ENCODE measurements around the gene ROMO1. TPM values are rescaled to one million over a fixed set of nuclear protein-coding genes. Genes with fewer than 3 reads are reported as not detected.
"Not testable (repeated sequence)": the region's sequence is repeated elsewhere in the genome, so short reads cannot be mapped to it uniquely, and the experiment has no call there.

ROMO1 gene
- total and polyA plus RNA-seq, 7 donors: 133 to 379 (median 172) TPM

GRCh38 chr20:35709259-35709658, 10.1 kb downstream of the ROMO1 start:
- DNase-seq (no peak), ATAC-seq (no peak)
- Histone ChIP-seq H3K4me1 (peaks cover 29% of the 10 kb centered on the region), H3K4me3 (no peak overlapping the region), H3K27ac (peak overlapping the region; percentile 26), H3K9me3 (no peaks in the 10 kb centered on the region), H3K36me3 (ENCODE audit: insufficient read depth in 1 of 2, low read depth in 1 of 2) (peaks cover 4 to 100% of the 10 kb centered on the region in 2 donors), H3K27me3 (ENCODE audit: insufficient read depth in 3 of 3, low read length in 2 of 3) (no peaks in the 10 kb centered on the region)
- 78 to 94% (median 84%) methylated on average over 1 of the region's 1 CpG for WGBS, 3 donors
- TF ChIP-seq, protein P1, sequence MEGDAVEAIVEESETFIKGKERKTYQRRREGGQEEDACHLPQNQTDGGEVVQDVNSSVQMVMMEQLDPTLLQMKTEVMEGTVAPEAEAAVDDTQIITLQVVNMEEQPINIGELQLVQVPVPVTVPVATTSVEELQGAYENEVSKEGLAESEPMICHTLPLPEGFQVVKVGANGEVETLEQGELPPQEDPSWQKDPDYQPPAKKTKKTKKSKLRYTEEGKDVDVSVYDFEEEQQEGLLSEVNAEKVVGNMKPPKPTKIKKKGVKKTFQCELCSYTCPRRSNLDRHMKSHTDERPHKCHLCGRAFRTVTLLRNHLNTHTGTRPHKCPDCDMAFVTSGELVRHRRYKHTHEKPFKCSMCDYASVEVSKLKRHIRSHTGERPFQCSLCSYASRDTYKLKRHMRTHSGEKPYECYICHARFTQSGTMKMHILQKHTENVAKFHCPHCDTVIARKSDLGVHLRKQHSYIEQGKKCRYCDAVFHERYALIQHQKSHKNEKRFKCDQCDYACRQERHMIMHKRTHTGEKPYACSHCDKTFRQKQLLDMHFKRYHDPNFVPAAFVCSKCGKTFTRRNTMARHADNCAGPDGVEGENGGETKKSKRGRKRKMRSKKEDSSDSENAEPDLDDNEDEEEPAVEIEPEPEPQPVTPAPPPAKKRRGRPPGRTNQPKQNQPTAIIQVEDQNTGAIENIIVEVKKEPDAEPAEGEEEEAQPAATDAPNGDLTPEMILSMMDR (IDR thresholded peaks at IDR 0.05): no peak
- intact Hi-C loops (cut with DNase I): no loop called here

DNA sequence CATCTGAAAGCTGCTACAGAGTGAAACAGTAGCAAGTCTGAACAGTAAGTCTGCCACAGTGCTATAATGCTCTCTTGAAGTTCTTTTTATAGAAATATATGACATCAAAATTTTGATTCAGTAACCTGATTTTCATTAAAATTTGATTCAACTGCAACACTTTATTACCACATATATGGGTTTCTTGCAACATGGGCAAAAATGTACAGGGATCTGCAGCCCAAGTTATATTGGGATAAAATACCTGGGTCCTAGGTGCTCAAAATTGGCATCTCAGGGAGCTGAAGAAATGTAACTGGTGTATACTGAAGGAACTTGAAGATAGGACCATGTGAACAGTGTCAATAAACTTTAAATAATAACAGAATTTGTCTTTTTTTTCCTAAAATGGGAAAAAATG, 10.8 kb downstream of the ROMO1 start:
- Histone ChIP-seq H3K27me3 (ENCODE audit: insufficient read depth in 3 of 3, low read length in 2 of 3) (no peaks in the 10 kb centered on the region), H3K27ac (no peak overlapping the region), H3K36me3 (ENCODE audit: insufficient read depth in 1 of 2, low read depth in 1 of 2) (peaks cover 4 to 100% of the 10 kb centered on the region in 2 donors), H3K9me3 (no peaks in the 10 kb centered on the region), H3K4me1 (peaks cover 33% of the 10 kb centered on the region), H3K4me3 (no peak overlapping the region)
- ATAC-seq (no peak), DNase-seq (no peak)
- intact Hi-C loops (cut with DNase I): loop anchor here in 1 of 2 donors (10.0 kb wide), 1 partner anchor 55 kb away; no protein-coding TSS in a partner anchor
- TF ChIP-seq, protein P1 (IDR thresholded peaks at IDR 0.05): no peak

- ATAC-seq (no peak), DNase-seq (no peak)
- peaks cover 6 to 100% of the 10 kb centered on the region in 2 donors for H3K36me3 ChIP-seq (ENCODE audit: insufficient read depth in 1 of 2, low read depth in 1 of 2)
- TF ChIP-seq, protein P1 (IDR thresholded peaks at IDR 0.05): no peak
- intact Hi-C loops (cut with DNase I): loop anchor here in 1 of 2 donors (10.0 kb wide), 1 partner anchor 56 kb away; no protein-coding TSS in a partner anchor
- no peaks in the 10 kb centered on the region for H3K9me3 ChIP-seq
- peaks cover 43% of the 10 kb centered on the region for H3K4me1 ChIP-seq
- 38 to 64% (median 42%) methylated on average over 6 of the region's 6 CpGs for WGBS, 3 donors
- no peaks in the 10 kb centered on the region for H3K27me3 ChIP-seq (ENCODE audit: insufficient read depth in 3 of 3, low read length in 2 of 3)
- peak overlapping the region; percentile 28 for H3K27ac ChIP-seq
- no peak overlapping the region for H3K4me3 ChIP-seq
Observed at GRCh38 chr20:35710884-35711587, 11.8 kb downstream of the ROMO1 start.

- peaks cover 11 to 100% of the 10 kb centered on the region in 2 donors for H3K36me3 ChIP-seq (ENCODE audit: insufficient read depth in 1 of 2, low read depth in 1 of 2)
- DNase-seq (no peak), ATAC-seq (no peak)
- H3K4me3 ChIP-seq: no peak overlapping the region
- H3K9me3 ChIP-seq: no peaks in the 10 kb centered on the region
- TF ChIP-seq, protein P1 (IDR thresholded peaks at IDR 0.05): no peak
- H3K27me3 ChIP-seq (ENCODE audit: insufficient read depth in 3 of 3, low read length in 2 of 3): no peaks in the 10 kb centered on the region
- WGBS, 3 donors: 48 to 78% (median 58%) methylated on average over 6 of the region's 6 CpGs
- peak overlapping the region; percentile 28 for H3K27ac ChIP-seq
- intact Hi-C loops (cut with DNase I): loop anchor here in 1 of 2 donors (10.0 kb wide), 1 partner anchor 57 kb away; no protein-coding TSS in a partner anchor
- peaks cover 48% of the 10 kb centered on the region for H3K4me1 ChIP-seq
Observed at GRCh38 chr20:35711588-35712209, 12.5 kb downstream of the ROMO1 start.

GRCh38 chr20:35713120-35713519, 13.9 kb downstream of the ROMO1 start:
- H3K27me3 ChIP-seq (ENCODE audit: insufficient read depth in 3 of 3, low read length in 2 of 3); H3K9me3 ChIP-seq; H3K27ac ChIP-seq; DNase-seq; H3K4me3 ChIP-seq: not testable (repeated sequence)
- ATAC-seq: peak in 3 of 4 donors; percentile 6 to 22 (median 18)
- WGBS, 3 donors: 74 to 84% (median 79%) methylated on average over 9 of the region's 9 CpGs
- Histone ChIP-seq H3K4me1 (peaks cover 54% of the 10 kb centered on the region), H3K36me3 (ENCODE audit: insufficient read depth in 1 of 2, low read depth in 1 of 2) (peaks cover 11 to 100% of the 10 kb centered on the region in 2 donors)
- intact Hi-C loops (cut with DNase I): loop anchor here in 1 of 2 donors (10.0 kb wide), 1 partner anchor 58 kb away; no protein-coding TSS in a partner anchor
